IMR-90 (cell line): ENCODE measurements around the gene IBSP. TPM values are rescaled to one million over a fixed set of nuclear protein-coding genes. Genes with fewer than 3 reads are reported as not detected.

Experiments
- ATAC-seq: fragments of 200-7000 bp; cut with Tn5 transposase; 2 replicates; pipeline ENCODE4 v1.9.1; 2020; ENCODE audit warnings: low read depth, mild to moderate bottlenecking, moderate library complexity
- BruUV-seq: library from RNA; stranded (reverse); fragments of 400-500 nt; replicated peaks from 2 replicates; lab custom pipeline; 2021; lab: Mats Ljungman, UMichigan
- CTCF ChIA-PET: fragments of 300-600 bp; formaldehyde crosslinking; extraction: SDS; loops from one replicate; lab custom pipeline; 2021; ENCODE audit warnings: antibody characterized with exemption; lab: Yijun Ruan, JAX
- POLR2A ChIA-PET: fragments of 300-600 bp; sonication (Branson Sonifier 250); formaldehyde crosslinking; loops from one replicate; lab custom pipeline; 2022; ENCODE audit warnings: antibody characterized with exemption; ENCODE audit not compliant: unreplicated experiment; lab: Charles Lee
- DNase-seq: peaks from one replicate; pipeline ENCODE4 v3.0.0; 2013
- H2AFZ ChIP-seq: replicated peaks from 2 replicates; pipeline ENCODE3; 2013; ENCODE audit warnings: low read length, mild to moderate bottlenecking; ENCODE audit not compliant: poor library complexity
- H2AK5ac ChIP-seq: 2 replicates; pipeline ENCODE4 v1.6.1; 2013; ENCODE audit warnings: low read depth, low read length, inconsistent platforms
- H2AK9ac ChIP-seq: replicated peaks from 2 replicates; pipeline ENCODE3; 2013; ENCODE audit warnings: mild to moderate bottlenecking, low read depth, low read length, moderate library complexity; ENCODE audit not compliant: poor library complexity
- H2BK120ac ChIP-seq: 2 replicates; pipeline ENCODE4 v1.6.1; 2013; ENCODE audit warnings: low read depth, low read length, inconsistent platforms
- H2BK15ac ChIP-seq: 3 replicates; pipeline ENCODE4 v1.6.1; 2013; ENCODE audit warnings: low read depth, low read length, inconsistent platforms
- H2BK20ac ChIP-seq: 2 replicates; pipeline ENCODE4 v1.6.1; 2013; ENCODE audit warnings: low read depth, mild to moderate bottlenecking, inconsistent platforms, low read length, moderate library complexity
- H2BK5ac ChIP-seq: 2 replicates; pipeline ENCODE4 v1.6.1; 2013; ENCODE audit warnings: mild to moderate bottlenecking, low read depth, low read length, inconsistent platforms; ENCODE audit not compliant: poor library complexity, severe bottlenecking
- H3K14ac ChIP-seq: replicated peaks from 2 replicates; pipeline ENCODE4 v1.6.1; 2013; ENCODE audit warnings: low read depth, low read length, inconsistent platforms
- H3K18ac ChIP-seq: 2 replicates; pipeline ENCODE4 v1.6.1; 2013; ENCODE audit warnings: low read depth, low read length, control low read depth
- H3K23ac ChIP-seq: 2 replicates; pipeline ENCODE4 v1.6.1; 2013; ENCODE audit warnings: low read depth, low read length, inconsistent platforms
- H3K27ac ChIP-seq: 2 replicates; pipeline ENCODE4 v1.5.1; 2013; ENCODE audit warnings: mild to moderate bottlenecking, control low read depth, low read length; ENCODE audit not compliant: insufficient read depth
- H3K27me3 ChIP-seq: 2 replicates; pipeline ENCODE4 v1.6.1; 2013; ENCODE audit warnings: low read length; ENCODE audit not compliant: control insufficient read depth, insufficient read depth
- H3K36me3 ChIP-seq: 2 replicates; pipeline ENCODE4 v1.6.1; 2013; ENCODE audit warnings: low read length, mixed read lengths; ENCODE audit not compliant: control insufficient read depth, insufficient read depth
- H3K4ac ChIP-seq: 2 replicates; pipeline ENCODE4 v1.6.1; 2013; ENCODE audit warnings: low read depth, low read length, inconsistent platforms
- H3K4me1 ChIP-seq: 2 replicates; pipeline ENCODE4 v1.6.1; 2013; ENCODE audit warnings: low read length, mixed read lengths; ENCODE audit not compliant: control insufficient read depth, insufficient read depth
- H3K4me2 ChIP-seq: 2 replicates; pipeline ENCODE4 v1.6.1; 2013; ENCODE audit warnings: low read depth, mild to moderate bottlenecking, control low read depth, low read length, moderate library complexity
- H3K4me3 ChIP-seq: 2 replicates; pipeline ENCODE4 v1.5.1; 2013; ENCODE audit warnings: low read depth, mild to moderate bottlenecking, control low read depth, low read length, moderate library complexity; ENCODE audit not compliant: insufficient read depth
- H3K56ac ChIP-seq: 2 replicates; pipeline ENCODE4 v1.6.1; 2013; ENCODE audit warnings: low read length, inconsistent platforms; ENCODE audit not compliant: insufficient read depth; ENCODE audit errors: extremely low read depth
- H3K79me1 ChIP-seq, 2 experiments: 2 replicates each; pipeline ENCODE4 v1.6.1; 2013; ENCODE audit warnings: low read length in 2 of 2, inconsistent platforms in 1 of 2, low read depth in 1 of 2
- H3K9ac ChIP-seq: 2 replicates; pipeline ENCODE4 v1.6.1; 2013; ENCODE audit warnings: low read depth, low read length, control low read depth
- H3K9me1 ChIP-seq: 2 replicates; pipeline ENCODE4 v1.6.1; 2013; ENCODE audit warnings: low read length, inconsistent platforms; ENCODE audit not compliant: insufficient read depth
- H3K9me3 ChIP-seq: 2 replicates; pipeline ENCODE4 v1.6.1; 2013; ENCODE audit warnings: low read length; ENCODE audit not compliant: control insufficient read depth, insufficient read depth
- H4K20me1 ChIP-seq: 2 replicates; pipeline ENCODE4 v1.6.1; 2013; ENCODE audit warnings: low read length, inconsistent platforms; ENCODE audit not compliant: insufficient read depth
- H4K5ac ChIP-seq: 2 replicates; pipeline ENCODE4 v1.6.1; 2013; ENCODE audit warnings: mild to moderate bottlenecking, low read depth, low read length, control low read depth
- H4K8ac ChIP-seq, 2 experiments: 2 replicates each; pipeline ENCODE4 v1.6.1; 2013; ENCODE audit warnings: low read depth in 2 of 2, low read length in 2 of 2, control low read depth in 1 of 2, inconsistent platforms in 1 of 2
- H4K91ac ChIP-seq: 2 replicates; pipeline ENCODE4 v1.6.1; 2013; ENCODE audit warnings: low read depth, low read length, inconsistent platforms; ENCODE audit not compliant: insufficient read depth
- USF2 ChIP-seq: fragments of 150-350 bp; IDR thresholded peaks from 2 replicates; pipeline ENCODE4 v1.6.1; 2017; ENCODE audit warnings: mild to moderate bottlenecking, antibody characterized with exemption, low read length, low read depth
- WGBS, 2 experiments: methylation state at CpG; one replicate each; pipeline versions ENCODE4 v1.1.5 to v1.1.7; 2013; ENCODE audit warnings: missing lambda C conversion rate in 2 of 2; ENCODE audit not compliant: insufficient read length in 1 of 2; ENCODE audit errors: extremely low coverage in 2 of 2; 5-methylcytosine and 5-hydroxymethylcytosine counted together
- dilution Hi-C: fragments of 300-500 bp; cut with HindIII; formaldehyde crosslinking; loops from one replicate; pipeline ENCODE4 v1.14.3; 2018; ENCODE audit warnings: low sequenced_read_pairs; ENCODE audit not compliant: unreplicated experiment
- in situ Hi-C: fragments of 300-500 bp; cut with MboI; formaldehyde crosslinking; loops from 3 replicates; pipeline ENCODE4 v1.14.3; 2019; ENCODE audit warnings: low sequenced_read_pairs, inconsistent platforms, mixed read lengths
- intact Hi-C: fragments of 100-400 bp; cut with micrococcal nuclease; formaldehyde crosslinking; loops from 2 replicates; pipeline ENCODE4 v1.10.0; 2022
- polyA plus RNA-seq, 3 experiments: library from polyadenylated mRNA; depleted of rRNA; stranded (reverse); fragments of >200 nt; gene quantifications; 2 replicates each; pipeline ENCODE4 v1.2.3, GENCODE V29; 2012; ENCODE audit warnings: low replicate concordance in 1 of 3
- total RNA-seq: library from RNA; depleted of rRNA; stranded (reverse); fragments of >200 nt; gene quantifications from 2 replicates; pipeline ENCODE4 v1.2.3, GENCODE V29; 2012

Gene IBSP
- total and polyA plus RNA-seq, 2 of the 4 experiments (the other 2 are of a cell fraction), result not detected

- ATAC-seq, result no peak
These were observed 15.6 kb upstream of the IBSP start for GRCh38 chr4:87783781-87784180.

More at GRCh38 chr4:87783781-87784180, 15.6 kb upstream of the IBSP start:
- no peak overlapping the region for H3K9ac ChIP-seq
- in situ Hi-C loops, result no loop called here
- POLR2A ChIA-PET, result no interaction called here
- no peak overlapping the region for H3K18ac ChIP-seq
- H3K79me1 ChIP-seq, result no peaks in the 10 kb centered on the region
- H4K20me1 ChIP-seq, result no peaks in the 10 kb centered on the region
- WGBS, 2 experiments, result no CpG with 5 or more reads among the region's 2 CpGs
- H4K8ac ChIP-seq, result no peak overlapping the region
- H2BK5ac ChIP-seq, result no peak overlapping the region
- H3K4me1 ChIP-seq, result no peaks in the 10 kb centered on the region
- H3K27ac ChIP-seq, result no peak overlapping the region
- H2BK20ac ChIP-seq, result no peak overlapping the region
- no peaks in the 10 kb centered on the region for H3K9me3 ChIP-seq
- no peak overlapping the region for H3K4me3 ChIP-seq
- no peak overlapping the region for H3K4me2 ChIP-seq
- H3K27me3 ChIP-seq, result no peaks in the 10 kb centered on the region
- H2BK120ac ChIP-seq, result no peak overlapping the region
- no peak overlapping the region for H2AFZ ChIP-seq
- H3K9me1 ChIP-seq, result no peaks in the 10 kb centered on the region
- H3K4ac ChIP-seq, result no peak overlapping the region
- no peaks in the 10 kb centered on the region for H3K36me3 ChIP-seq
- no peak overlapping the region for H2AK9ac ChIP-seq
- no peak for DNase-seq
- no peak for TF ChIP-seq USF2
- H4K5ac ChIP-seq, result no peak overlapping the region
- H2BK15ac ChIP-seq, result no peak overlapping the region
- H3K14ac ChIP-seq, result no peak overlapping the region
- no TSS peak for BruUV-seq
- no peak overlapping the region for H4K91ac ChIP-seq
- no peak overlapping the region for H2AK5ac ChIP-seq
- intact Hi-C loops, result no loop called here
- H3K56ac ChIP-seq, result no peak overlapping the region
- dilution Hi-C loops, result no loop called here
- CTCF ChIA-PET, result interaction anchor here (0.6 kb wide), 1 partner anchor 13 kb away, joined by 5 read pairs; no protein-coding TSS in a partner anchor
- H3K23ac ChIP-seq, result no peak overlapping the region
